Activated T-cell treated with anti-CD3 and anti-CD28 coated beads for 4 hours (primary cell): Measurements from ENCODE around the gene DLK2.
"Not testable (repeated sequence)": the region's sequence is repeated elsewhere in the genome, so short reads cannot be mapped to it uniquely, and the experiment has no call there.

Source experiments
- DNase-seq: peaks from one replicate; pipeline ENCODE4 v3.0.0-alpha.2; 2020

DLK2 gene

DNA sequence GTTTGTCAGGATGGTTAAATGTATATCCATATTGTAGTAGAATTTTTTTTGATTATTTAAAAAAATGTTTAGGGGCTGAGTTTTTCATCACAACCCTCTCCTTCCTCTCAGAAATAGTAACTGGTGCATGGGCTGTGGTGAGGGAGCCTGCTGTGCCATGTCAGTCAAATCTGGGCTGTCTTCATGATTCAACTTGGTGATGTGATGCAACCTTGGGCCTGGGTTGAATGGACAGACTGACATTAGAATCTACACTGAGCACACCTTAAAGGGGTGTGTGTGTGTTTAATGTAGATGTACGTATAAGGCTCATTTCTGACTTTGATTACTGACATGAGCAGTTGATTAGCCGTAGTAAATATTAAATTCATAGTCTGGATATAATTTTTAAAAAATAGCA is 25.7 kb upstream of the DLK2 start:
- DNase-seq: no peak

DNA sequence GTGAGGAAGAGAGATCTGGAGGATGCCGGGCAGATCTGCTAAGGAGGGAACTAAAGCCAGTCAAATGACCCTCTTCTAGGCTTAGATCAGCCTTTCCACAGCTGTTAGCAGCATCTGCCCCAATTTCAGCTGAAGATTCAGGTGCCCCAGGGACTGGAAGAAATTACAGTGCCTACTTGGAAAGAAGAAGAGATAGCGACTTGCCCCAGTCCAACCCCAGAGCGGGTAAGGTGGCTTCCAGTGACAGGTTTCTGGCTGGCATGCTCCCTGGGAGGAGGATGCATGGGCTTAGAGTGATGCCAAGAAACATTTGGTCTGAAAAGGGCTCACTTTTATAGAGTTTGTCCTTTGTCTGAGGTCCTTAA is 22.6 kb upstream of the DLK2 start:
- DNase-seq: no peak

GRCh38 chr6:43477235-43478007 is 22.1 kb upstream of the DLK2 start, which contains the start of gene TJAP1:
Gene TJAP1, plus strand, starts transcription at chr6:43477570. Its CDS starts 21,432 bp downstream, at chr6:43499002.
- DNase-seq: peak; percentile 99

GRCh38 chr6:43476746-43477145 is 21.4 kb upstream of the DLK2 start:
- DNase-seq: no peak

GRCh38 chr6:43475516-43475915 is 20.2 kb upstream of the DLK2 start:
- no peak for DNase-seq

- no peak for DNase-seq
Observed at GRCh38 chr6:43472515-43472914, 17.2 kb upstream of the DLK2 start.

DNA sequence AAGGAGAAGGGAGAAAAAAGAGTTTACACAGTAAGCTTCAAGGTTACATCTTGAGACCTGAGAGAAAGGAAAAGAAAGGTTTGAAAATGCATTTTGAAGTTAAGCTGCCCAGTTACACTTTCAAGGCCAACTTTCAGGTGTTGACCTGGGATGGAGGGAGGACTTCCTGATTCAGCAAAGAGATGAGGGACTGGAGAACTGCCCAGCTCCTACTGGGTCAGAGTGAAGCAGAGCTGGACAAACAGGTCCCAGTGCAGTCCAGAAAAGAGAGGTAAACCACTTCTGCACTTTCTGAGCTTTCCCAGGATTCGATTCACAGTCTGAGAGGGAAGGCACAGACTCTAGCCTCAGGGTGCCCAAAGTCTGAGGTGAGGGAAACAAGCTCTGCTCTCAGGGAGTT is 16.1 kb upstream of the DLK2 start:
- no peak for DNase-seq

DNA sequence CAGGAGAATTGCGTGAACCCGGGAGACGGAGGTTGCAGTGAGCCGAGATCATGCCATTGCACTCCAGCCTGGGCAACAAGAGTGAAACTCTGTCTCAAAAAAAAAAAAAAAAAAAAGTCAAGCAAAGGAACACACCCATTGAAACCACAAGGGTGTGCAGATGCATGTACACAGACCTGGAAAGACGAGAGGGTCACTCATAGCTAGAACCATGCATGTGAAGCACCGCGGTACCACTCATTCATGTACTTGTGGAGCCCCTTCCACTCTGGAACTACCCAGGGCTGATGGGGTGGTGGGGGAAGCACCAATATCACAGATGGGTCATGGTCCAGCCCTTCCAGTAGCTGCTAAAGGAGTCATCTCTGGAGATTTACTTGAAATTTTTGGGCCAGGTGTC is 14.6 kb upstream of the DLK2 start:
- DNase-seq: no peak

GRCh38 chr6:43468748-43469681 is 13.7 kb upstream of the DLK2 start:
- no peak for DNase-seq

DNA sequence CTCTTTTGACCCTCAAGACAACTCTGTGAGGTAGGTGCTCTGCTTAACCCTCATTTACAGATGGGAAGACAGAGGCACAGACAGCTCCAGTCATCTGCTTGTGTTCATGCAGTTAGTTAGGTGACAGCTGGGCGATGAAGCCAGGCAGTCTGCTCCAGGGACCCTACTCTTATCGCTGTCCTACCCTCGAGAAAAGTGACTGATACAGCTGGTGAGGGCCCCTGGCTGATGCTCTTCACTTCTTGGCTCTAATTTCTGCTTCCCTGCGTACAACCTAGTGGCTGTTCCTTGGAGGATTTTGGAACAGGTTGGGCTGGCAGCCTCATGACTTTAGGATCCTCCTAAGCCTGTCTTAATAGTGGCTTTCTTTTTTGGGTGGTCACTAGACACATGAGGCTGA is 12.9 kb upstream of the DLK2 start:
- no peak for DNase-seq

DNA sequence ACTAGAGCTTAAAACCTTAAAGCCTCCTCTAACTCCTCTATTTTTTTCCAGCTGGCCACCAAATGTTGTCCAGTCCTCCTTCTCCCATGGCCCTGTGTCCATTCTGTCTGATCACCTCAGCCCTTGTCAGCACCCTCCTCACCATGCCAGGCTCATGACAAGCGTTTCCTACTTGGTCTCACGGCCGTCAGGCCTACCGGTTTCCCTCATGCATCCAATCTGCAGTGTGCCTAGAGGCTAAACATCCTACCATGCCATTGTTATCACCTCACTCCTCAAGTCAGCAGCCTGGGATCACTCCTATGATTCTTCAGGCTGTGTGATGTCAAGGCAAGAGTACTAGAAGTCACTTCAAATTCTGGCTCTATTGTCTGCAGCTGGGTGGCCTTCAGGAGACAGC is 12.4 kb upstream of the DLK2 start:
- DNase-seq: no peak

DNA sequence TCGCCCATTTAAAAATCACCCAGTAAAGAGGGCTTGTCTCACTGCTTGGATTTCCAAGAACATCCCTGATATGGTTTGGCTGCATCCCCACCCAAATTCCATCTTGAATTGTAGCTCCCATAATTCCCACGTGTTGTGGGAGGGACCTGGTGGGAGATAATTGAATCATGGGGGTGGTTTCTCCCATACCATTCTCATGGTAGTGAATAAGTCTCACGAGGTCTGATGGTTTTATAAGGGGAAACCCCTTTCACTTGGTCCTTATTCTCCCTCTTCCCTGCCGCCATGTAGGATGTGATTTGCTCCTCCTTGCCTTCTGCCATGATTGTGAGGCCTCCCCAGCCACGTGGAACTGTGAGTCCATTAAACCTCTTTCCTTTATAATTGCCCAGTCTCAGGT is 11.9 kb upstream of the DLK2 start:
- not testable (repeated sequence) for DNase-seq

GRCh38 chr6:43465948-43466347 is 10.6 kb upstream of the DLK2 start:
- DNase-seq: no peak

- no peak for DNase-seq
Observed at GRCh38 chr6:43464337-43464736, 9.0 kb upstream of the DLK2 start.

DNA sequence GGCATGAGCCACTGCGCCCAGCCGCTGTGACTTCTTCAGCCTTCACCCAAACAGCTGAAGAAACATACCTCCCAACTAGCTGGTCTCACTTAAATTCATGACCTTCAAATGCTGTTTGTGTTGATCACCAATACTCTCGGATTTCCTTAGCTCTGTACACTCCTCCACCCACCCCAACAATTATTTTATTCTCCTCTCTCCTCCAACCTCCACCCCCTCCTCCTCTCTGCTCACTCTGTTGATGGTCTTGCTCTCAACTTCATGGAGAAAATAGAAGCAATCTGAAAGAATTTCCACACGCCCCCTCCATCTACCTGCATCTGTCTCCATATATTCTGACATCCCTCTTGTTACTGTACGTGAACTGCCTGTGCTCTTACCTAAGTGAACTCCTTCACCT is 6.6 kb upstream of the DLK2 start:
- no peak for DNase-seq

DNA sequence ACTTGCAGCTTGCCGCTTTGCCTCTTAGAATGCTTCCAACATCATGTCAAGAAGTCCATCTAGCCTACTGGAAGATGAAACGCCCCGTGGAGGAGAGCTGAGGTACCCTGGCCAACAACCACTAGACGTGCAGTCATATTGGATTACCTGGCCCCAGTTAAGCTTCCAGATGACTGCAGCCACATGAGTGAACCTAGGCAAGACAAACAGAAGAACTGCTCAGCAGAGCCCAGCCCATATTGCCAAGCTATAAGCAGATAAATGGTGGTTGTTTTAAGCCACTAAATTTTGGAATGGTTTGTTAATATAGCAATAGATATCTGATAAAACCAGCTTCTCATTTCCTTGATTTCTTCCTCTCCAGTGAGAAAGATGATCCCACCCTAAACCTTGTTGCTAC is 4.7 kb upstream of the DLK2 start:
- DNase-seq: no peak

- no peak for DNase-seq
Observed at GRCh38 chr6:43459535-43459934, 4.2 kb upstream of the DLK2 start.

GRCh38 chr6:43458154-43458553 is 2.8 kb upstream of the DLK2 start:
- not testable (repeated sequence) for DNase-seq

DNA sequence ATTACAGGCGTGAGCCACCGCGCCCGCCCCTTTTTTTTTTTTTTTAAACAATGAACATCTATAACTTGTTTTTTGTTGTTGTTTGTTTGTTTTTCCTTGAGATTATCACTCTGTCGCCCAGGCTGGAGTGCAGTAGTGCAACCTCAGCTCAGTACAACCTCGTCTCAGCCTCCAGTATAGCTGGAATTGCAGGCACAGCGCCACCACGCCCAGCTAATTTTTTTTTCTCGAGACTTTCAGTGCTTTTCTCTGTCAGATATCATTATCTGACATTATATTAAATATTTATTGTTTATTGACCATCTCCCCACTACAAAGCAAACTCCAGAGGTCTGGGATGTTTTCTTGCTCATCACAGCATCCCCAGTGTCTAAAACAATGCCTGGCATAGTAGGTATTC is 2.3 kb upstream of the DLK2 start:
- DNase-seq: no peak

- DNase-seq: peak; percentile 15
Observed at GRCh38 chr6:43454696-43455530, 435 bp downstream of the DLK2 start.

GRCh38 chr6:43454290-43454695 is 1.1 kb downstream of the DLK2 start:
- peak; percentile 61 for DNase-seq

DNA sequence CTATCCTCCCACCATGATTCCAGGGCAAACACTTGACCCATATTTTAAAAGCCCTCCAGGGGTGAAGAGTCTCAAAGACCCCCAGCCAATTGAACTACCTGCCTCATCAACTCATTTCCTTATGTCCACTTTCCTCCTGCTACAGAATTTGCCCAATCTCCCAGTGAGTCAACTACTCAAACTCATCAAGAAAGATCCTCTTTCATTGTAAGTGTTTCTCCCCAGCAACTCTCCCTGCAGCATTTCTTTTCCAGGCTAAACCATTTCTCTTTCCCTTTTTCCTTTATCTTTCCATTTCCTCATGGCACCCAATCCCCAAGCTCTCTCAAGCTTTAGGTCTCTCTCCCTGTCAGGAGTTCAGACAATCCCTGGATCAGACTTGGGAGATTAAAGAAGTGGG is 1.5 kb downstream of the DLK2 start:
- DNase-seq: no peak

GRCh38 chr6:43452896-43453295 is 2.5 kb downstream of the DLK2 start:
- no peak for DNase-seq
